MCF 10A (cell line): ENCODE measurements around the gene ENTHD1. TPM values are rescaled to one million over a fixed set of nuclear protein-coding genes. Genes with fewer than 3 reads are reported as not detected.

Experiments
- BruUV-seq: library from RNA; stranded (reverse); fragments of 400-500 nt; replicated peaks from 2 replicates; lab custom pipeline; 2021; lab: Mats Ljungman, UMichigan
- CTCF ChIA-PET: fragments of 300-600 bp; sonication (Branson Sonifier 250); formaldehyde crosslinking; extraction: SDS; loops from one replicate; lab custom pipeline; 2021; ENCODE audit warnings: antibody characterized with exemption, inconsistent platforms; lab: Yijun Ruan, JAX
- POLR2A ChIA-PET: fragments of 300-600, 350-650 bp; sonication (Branson Sonifier 250); formaldehyde crosslinking; extraction: SDS; loops from one replicate; lab custom pipeline; 2020; ENCODE audit warnings: antibody characterized with exemption, inconsistent platforms; lab: Yijun Ruan, JAX
- DNase-seq: peaks from one replicate; pipeline ENCODE4 v3.0.0-alpha.2; 2018; ENCODE audit not compliant: unreplicated experiment
- H3K27ac Mint-ChIP-seq: one replicate; pipeline ENCODE4 v1.8.0; 2022; ENCODE audit warnings: mild to moderate bottlenecking, low read depth, mixed read lengths; ENCODE audit not compliant: unreplicated experiment
- H3K27me3 Mint-ChIP-seq: one replicate; pipeline ENCODE4 v1.8.0; 2022; ENCODE audit warnings: mixed read lengths; ENCODE audit not compliant: insufficient read depth, unreplicated experiment
- H3K36me3 Mint-ChIP-seq: one replicate; pipeline ENCODE4 v1.8.0; 2022; ENCODE audit warnings: mild to moderate bottlenecking, moderate library complexity, mixed read lengths; ENCODE audit not compliant: insufficient read depth, unreplicated experiment
- H3K4me1 Mint-ChIP-seq: one replicate; pipeline ENCODE4 v1.8.0; 2022; ENCODE audit warnings: mixed read lengths; ENCODE audit not compliant: insufficient read depth, unreplicated experiment
- H3K4me3 Mint-ChIP-seq: one replicate; pipeline ENCODE4 v1.8.0; 2022; ENCODE audit warnings: mild to moderate bottlenecking, moderate library complexity, mixed read lengths; ENCODE audit not compliant: unreplicated experiment
- H3K9me3 Mint-ChIP-seq: one replicate; pipeline ENCODE4 v1.8.0; 2022; ENCODE audit warnings: mixed read lengths; ENCODE audit not compliant: unreplicated experiment
- CTCF ChIP-seq: fragments of 200-600 bp; IDR thresholded peaks from one replicate; pipeline ENCODE4 v1.8.0; 2022; ENCODE audit warnings: antibody characterized with exemption, mild to moderate bottlenecking; ENCODE audit not compliant: unreplicated experiment
- intact Hi-C: fragments of 100-400 bp; cut with micrococcal nuclease; formaldehyde crosslinking; loops from 2 replicates; pipeline ENCODE4 v1.14.1; 2022
- total RNA-seq: library from RNA; stranded (reverse); gene quantifications from 2 replicates; pipeline ENCODE4 v1.2.3, GENCODE V29; 2022

ENTHD1 gene
- total RNA-seq, 1 experiment from 2014 or later = not detected

GRCh38 chr22:39715778-39716495, 177.6 kb downstream of the ENTHD1 start:
- Mint-ChIP-seq H3K27ac (no peak overlapping the region), H3K27me3 (peaks cover 36% of the 10 kb centered on the region), H3K36me3 (no peaks in the 10 kb centered on the region), H3K4me3 (no peak overlapping the region), H3K4me1 (no peaks in the 10 kb centered on the region), H3K9me3 (no peaks in the 10 kb centered on the region)
- no TSS peak for BruUV-seq
- DNase-seq = no peak
- ChIA-PET POLR2A (no interaction called here), CTCF (interaction anchor here (0.6 kb wide), 1 partner anchor 308 kb away, joined by 3 read pairs; no protein-coding TSS in a partner anchor)
- TF ChIP-seq CTCF = no peak
- intact Hi-C loops = no loop called here

GRCh38 chr22:39714321-39714720, 179.2 kb downstream of the ENTHD1 start:
- no peak for TF ChIP-seq CTCF
- no peaks in the 10 kb centered on the region for H3K36me3 Mint-ChIP-seq
- intact Hi-C loops = no loop called here
- no peak for DNase-seq
- no peaks in the 10 kb centered on the region for H3K9me3 Mint-ChIP-seq
- no peaks in the 10 kb centered on the region for H3K4me1 Mint-ChIP-seq
- ChIA-PET CTCF (no interaction called here), POLR2A (interaction anchor here (0.8 kb wide), 1 partner anchor 8 kb away, joined by 4 read pairs; no protein-coding TSS in a partner anchor)
- no TSS peak for BruUV-seq
- H3K4me3 Mint-ChIP-seq = no peak overlapping the region
- H3K27ac Mint-ChIP-seq = no peak overlapping the region
- H3K27me3 Mint-ChIP-seq = peaks cover 41% of the 10 kb centered on the region

- intact Hi-C loops = no loop called here
- CTCF ChIA-PET = no interaction called here
- H3K36me3 Mint-ChIP-seq = no peaks in the 10 kb centered on the region
- DNase-seq = no peak
- no peak for TF ChIP-seq CTCF
- no peak overlapping the region for H3K27ac Mint-ChIP-seq
- peaks cover 46% of the 10 kb centered on the region for H3K27me3 Mint-ChIP-seq
- POLR2A ChIA-PET = no interaction called here
- H3K4me3 Mint-ChIP-seq = no peak overlapping the region
- no TSS peak for BruUV-seq
- no peaks in the 10 kb centered on the region for H3K9me3 Mint-ChIP-seq
- no peaks in the 10 kb centered on the region for H3K4me1 Mint-ChIP-seq
Measured at GRCh38 chr22:39713799-39714290, 179.7 kb downstream of the ENTHD1 start.

GRCh38 chr22:39712751-39713525, 180.6 kb downstream of the ENTHD1 start:
- no peaks in the 10 kb centered on the region for H3K36me3 Mint-ChIP-seq
- H3K4me1 Mint-ChIP-seq = no peaks in the 10 kb centered on the region
- BruUV-seq = no TSS peak
- intact Hi-C loops = no loop called here
- no peak for DNase-seq
- no peak overlapping the region for H3K4me3 Mint-ChIP-seq
- no peak for TF ChIP-seq CTCF
- H3K27ac Mint-ChIP-seq = no peak overlapping the region
- H3K27me3 Mint-ChIP-seq = peaks cover 53% of the 10 kb centered on the region
- ChIA-PET POLR2A (no interaction called here), CTCF (interaction anchor here (0.6 to 0.7 kb wide), 2 partner anchors 42 to 254 kb away, joined by 3 read pairs; no protein-coding TSS in a partner anchor)
- H3K9me3 Mint-ChIP-seq = no peaks in the 10 kb centered on the region
